Measurements from ENCODE around the gene FBXO31. TPM values are rescaled to one million over a fixed set of nuclear protein-coding genes. Genes with fewer than 3 reads are reported as not detected.
A peak's percentile ranks its signal among the peaks of the same experiment; 100 is the strongest.

The FBXO31 gene
- total and polyA plus RNA-seq, 5 experiments from 2014 or later = 15.4 to 52.7 (median 36.4) TPM

DNA sequence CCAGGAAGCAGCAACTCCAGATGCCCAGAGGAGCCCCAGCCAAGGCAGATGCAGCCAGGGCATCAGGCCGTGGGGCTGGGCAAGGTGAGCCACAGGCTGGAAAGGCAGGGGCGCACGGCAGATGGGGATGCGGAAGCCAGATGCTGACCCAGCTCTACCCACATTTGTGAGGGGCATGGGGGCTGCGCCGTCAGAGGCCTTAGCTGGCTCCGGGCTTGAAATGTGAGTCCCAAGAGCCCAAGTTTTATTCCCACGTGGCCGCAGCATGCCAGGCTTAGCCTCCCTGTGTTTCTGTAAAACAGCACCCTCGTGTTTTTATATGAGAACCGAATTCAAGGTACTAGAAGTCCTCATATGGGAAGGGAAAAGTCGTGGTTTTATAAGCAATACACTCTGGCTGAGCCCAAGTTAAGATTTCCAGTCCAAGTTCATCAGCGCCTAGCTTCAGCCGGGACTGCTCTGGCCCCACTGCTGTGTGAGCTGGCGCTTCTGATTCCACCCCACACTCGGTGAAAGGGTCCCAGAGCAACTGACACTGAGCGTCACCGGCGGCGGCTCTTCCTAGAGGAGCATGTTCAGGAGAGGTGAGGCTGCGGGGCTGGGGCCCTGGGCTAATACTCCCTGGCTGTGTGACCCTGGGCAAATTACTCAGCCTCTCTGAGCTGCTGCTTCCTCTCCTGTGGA lies 59.7 kb downstream of the FBXO31 start:
- Mint-ChIP-seq H3K36me3 (peaks cover 0 to under 1% (median 0%) of the 10 kb centered on the region in 3 donors), H3K4me1 (peaks cover 3 to 11% (median 9%) of the 10 kb centered on the region in 4 donors), H3K27ac (peak overlapping the region in 1 of 10 donors; percentile 29), H3K4me3 (no peak overlapping the region), H3K9me3 (no peaks in the 10 kb centered on the region), H3K27me3 (no peaks in the 10 kb centered on the region)
- ATAC-seq (no peak), DNase-seq (no peak)
- POLR2A ChIA-PET = interaction anchor here (1.6 to 2.0 kb wide), 2 partner anchors 12 to 60 kb away, joined by 3 to 9 read pairs; partner anchors contain the start of gene FBXO31

DNA sequence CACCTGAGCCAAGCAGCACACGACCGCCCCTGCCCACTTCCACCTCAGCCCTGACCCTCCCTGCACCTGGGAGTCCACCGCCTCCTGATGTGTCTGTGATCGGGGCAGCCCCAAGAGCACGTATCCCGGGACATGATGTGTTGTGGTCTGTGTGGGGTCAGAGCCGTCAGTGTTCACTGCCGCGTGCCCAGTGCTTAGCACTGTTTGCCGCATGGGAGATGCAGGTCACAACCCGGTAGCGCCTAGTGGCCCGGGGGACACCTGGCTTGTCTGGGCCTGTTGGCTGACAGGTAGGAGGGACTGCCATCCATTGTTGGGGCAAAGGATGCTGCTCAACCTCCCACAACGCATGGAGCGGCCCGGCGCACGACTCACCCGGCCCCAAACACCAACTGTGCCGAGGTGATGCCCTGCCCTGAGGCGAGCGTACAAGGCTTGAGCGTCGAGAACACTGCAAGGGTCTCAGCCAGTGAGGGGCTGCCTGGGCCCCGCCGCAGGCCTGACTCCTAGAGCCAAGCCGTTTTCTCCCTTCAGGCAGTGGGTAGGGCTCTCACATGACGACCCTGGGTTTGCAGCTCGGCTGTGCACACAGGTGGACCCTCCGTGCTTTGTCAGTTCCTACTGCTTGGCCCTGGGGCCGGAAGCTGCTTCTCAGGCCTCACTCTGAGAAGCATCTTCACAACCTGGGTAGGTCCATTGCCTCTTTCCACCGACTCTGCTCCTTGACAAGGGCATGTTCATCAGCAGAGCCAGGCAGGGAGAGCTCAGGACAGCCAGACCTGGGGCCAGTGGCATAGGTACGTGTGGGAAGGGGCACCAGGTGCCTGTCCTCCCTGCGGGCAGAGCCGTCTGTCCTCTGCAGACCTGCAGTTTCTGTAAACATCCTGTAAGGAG lies 60.5 kb downstream of the FBXO31 start:
- H3K27me3 Mint-ChIP-seq = no peaks in the 10 kb centered on the region
- H3K9me3 Mint-ChIP-seq = no peaks in the 10 kb centered on the region
- no peak overlapping the region for H3K27ac Mint-ChIP-seq
- H3K4me3 Mint-ChIP-seq = no peak overlapping the region
- no peak for ATAC-seq
- H3K4me1 Mint-ChIP-seq = peaks cover 7 to 18% (median 17%) of the 10 kb centered on the region in 4 donors
- POLR2A ChIA-PET = interaction anchor here (1.6 kb wide), 1 partner anchor 13 kb away, joined by 3 read pairs; no protein-coding TSS in a partner anchor
- H3K36me3 Mint-ChIP-seq = no peaks in the 10 kb centered on the region
- DNase-seq = no peak

DNA sequence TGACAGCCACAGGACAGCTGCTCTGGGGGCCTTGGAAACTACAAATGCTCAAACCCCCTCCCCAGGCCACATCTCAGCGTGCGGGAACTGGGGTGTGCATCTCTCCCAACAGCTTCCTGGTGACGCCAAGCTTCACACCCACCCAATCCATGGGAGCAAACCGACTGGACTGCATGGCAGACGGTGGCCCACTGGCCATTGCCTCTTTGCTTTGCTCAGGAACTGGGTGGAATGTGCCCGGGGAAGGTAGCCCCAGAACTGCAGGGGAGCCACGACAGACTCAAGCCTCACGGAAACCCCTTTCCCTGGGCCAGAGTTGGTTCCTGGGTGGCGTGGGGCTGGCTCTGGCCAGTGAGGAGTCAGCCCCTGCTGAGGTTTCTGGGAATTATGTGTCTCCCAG lies 61.2 kb downstream of the FBXO31 start:
- H3K27me3 Mint-ChIP-seq = no peaks in the 10 kb centered on the region
- ATAC-seq (no peak), DNase-seq (no peak)
- peaks cover 7 to 26% (median 23%) of the 10 kb centered on the region in 4 donors for H3K4me1 Mint-ChIP-seq
- H3K4me3 Mint-ChIP-seq = no peak overlapping the region
- no peaks in the 10 kb centered on the region for H3K9me3 Mint-ChIP-seq
- H3K36me3 Mint-ChIP-seq = no peaks in the 10 kb centered on the region
- H3K27ac Mint-ChIP-seq = no peak overlapping the region
- POLR2A ChIA-PET = no interaction called here

DNA sequence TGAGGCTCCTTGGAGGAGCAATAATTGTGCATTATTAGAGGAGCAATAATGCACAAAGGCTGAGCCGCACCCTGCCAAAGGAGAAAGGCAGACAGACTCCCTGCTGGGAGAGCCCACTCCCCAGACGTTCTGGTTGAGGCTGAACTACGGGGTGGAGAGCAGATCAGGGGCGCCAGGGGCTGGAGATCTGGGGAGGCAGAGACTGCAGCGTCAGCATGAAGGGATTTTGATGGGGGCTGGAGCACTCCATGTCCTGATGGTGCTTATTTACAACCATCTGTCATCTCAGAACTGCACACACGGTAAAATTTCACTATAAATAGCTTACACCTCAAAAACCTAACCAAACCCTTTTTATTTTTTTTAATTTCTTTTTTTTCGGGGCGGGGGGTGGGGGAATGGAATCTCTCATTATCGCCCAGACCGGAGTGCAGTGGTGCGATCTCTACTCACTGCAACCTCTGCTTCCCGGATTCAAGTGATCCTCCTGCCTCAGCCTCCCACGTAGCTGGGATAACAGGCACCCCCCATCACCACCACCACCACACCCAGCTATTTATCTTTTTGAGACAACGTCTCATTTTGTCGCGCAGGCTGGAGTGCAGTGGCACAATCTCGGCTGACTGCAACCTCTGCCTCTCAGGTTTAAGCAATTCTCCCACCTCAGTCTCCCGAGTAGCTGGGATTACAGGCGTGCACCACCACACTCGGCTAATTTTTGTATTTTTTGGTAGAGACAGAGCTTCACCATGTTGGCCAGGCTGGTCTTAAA lies 62.1 kb downstream of the FBXO31 start:
- Mint-ChIP-seq H3K4me3 (no peak overlapping the region), H3K9me3 (no peaks in the 10 kb centered on the region), H3K27ac (peak overlapping the region in 4 of 10 donors; percentile 33 to 69 (median 42)), H3K27me3 (peaks cover 0 to 3% (median 0%) of the 10 kb centered on the region in 5 donors), H3K36me3 (no peaks in the 10 kb centered on the region), H3K4me1 (peaks cover 8 to 30% (median 27%) of the 10 kb centered on the region in 4 donors)
- DNase-seq = no peak
- POLR2A ChIA-PET = interaction anchor here (0.5 kb wide), 1 partner anchor 76 kb away, joined by 3 read pairs; no protein-coding TSS in a partner anchor
- ATAC-seq = no peak

DNA sequence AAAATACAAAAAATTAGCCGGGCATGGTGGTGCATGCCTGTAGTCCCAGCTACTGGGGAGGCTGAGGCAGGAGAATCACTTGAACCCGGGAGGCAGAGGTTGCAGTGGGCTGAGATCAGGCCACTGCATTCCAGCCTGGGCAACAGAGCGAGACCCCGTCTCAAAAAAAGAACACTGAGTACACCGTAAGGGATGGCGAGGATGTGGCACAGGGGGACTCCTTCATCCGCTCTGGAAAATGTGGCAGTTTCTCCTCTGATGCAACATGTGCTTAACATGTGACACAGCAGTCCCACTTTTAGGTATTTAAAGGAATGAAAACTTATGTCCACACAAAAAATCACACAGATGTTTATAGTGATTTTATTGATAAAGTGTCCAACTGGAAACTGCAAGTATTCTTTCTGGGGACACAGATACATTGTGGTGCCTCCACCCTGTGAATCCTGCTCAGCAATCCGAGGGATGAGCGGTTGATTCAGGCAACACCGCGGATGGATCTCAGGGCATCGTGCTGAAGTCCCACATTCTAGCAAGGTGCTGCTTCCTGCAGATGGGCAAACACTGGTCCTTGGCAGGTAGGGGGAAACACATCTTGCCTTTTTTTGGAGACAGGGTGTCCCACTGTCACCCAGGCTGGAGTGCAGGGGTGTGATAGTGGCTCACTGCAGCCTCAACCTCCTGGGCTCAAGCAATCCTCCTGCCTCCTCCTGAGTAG lies 62.9 kb downstream of the FBXO31 start:
- ATAC-seq = no peak
- Mint-ChIP-seq H3K27ac (peak overlapping the region in 3 of 10 donors; percentile 24 to 69 (median 34)), H3K4me3 (peak overlapping the region in 1 of 10 donors; percentile 24), H3K4me1 (peaks cover 5 to 30% (median 24%) of the 10 kb centered on the region in 4 donors), H3K9me3 (no peaks in the 10 kb centered on the region), H3K36me3 (no peaks in the 10 kb centered on the region), H3K27me3 (peaks cover 0 to 3% (median 0%) of the 10 kb centered on the region in 5 donors)
- no peak for DNase-seq
- POLR2A ChIA-PET = no interaction called here

DNA sequence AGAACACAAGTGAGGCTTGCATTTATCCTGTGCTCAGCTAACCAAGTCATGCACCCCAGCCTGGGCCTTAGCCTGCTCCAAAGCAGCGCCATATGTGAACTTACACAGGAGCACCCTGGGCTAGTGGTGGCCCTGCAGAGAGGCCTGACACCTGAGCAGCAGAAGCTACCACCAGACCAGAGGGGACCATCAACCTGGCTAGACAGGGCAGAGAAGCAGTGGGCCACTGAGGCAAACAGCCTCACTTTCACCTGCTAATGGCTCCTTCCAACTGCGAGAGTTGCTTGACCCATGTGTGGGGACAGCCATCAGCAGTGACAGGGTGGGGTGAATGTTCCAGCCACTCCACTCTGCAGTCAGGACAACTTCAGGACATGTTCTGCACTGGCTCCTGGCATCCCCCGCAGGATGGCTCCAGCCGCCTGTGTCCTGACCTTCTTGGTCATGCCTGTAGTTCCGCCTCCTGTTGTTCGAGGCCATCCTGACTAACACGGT lies 63.5 kb downstream of the FBXO31 start:
- POLR2A ChIA-PET = no interaction called here
- H3K9me3 Mint-ChIP-seq = no peaks in the 10 kb centered on the region

DNA sequence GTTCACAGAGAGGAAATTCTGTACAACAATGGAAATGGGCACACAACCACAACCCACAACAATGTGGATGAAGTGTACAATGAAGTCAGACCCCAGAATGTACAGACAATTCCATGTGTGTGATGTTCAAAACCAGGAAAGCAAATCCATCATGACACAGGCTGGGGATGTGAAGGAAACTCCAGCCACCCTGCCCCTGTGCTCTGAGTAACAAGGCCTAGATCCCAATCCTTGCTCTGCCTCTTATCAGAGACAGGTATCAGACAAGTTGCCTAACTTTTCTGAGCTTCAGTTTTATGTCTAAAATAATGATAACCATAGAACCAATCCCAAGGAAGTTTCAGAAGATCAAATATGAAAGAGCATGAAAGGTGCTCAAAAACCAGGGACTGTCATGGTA lies 64.6 kb downstream of the FBXO31 start:
- DNase-seq (no peak), ATAC-seq (no peak)
- POLR2A ChIA-PET = interaction anchor here (2.6 kb wide), 1 partner anchor 65 kb away, joined by 34 read pairs; the partner anchor contains the start of gene FBXO31
- Mint-ChIP-seq H3K4me1 (peaks cover 5 to 21% (median 18%) of the 10 kb centered on the region in 4 donors), H3K27ac (peak overlapping the region in 5 of 10 donors; percentile 94 to 98 (median 95)), H3K9me3 (no peaks in the 10 kb centered on the region), H3K27me3 (peaks cover 0 to 3% (median 0%) of the 10 kb centered on the region in 5 donors), H3K36me3 (no peaks in the 10 kb centered on the region), H3K4me3 (peak overlapping the region; percentile 93 to 99 (median 97))

More for the DNA sequence above, 63.5 kb downstream of the FBXO31 start:
- no peak for ATAC-seq
- Mint-ChIP-seq H3K36me3 (no peaks in the 10 kb centered on the region), H3K27me3 (peaks cover 0 to 3% (median 0%) of the 10 kb centered on the region in 5 donors), H3K4me3 (no peak overlapping the region), H3K4me1 (peaks cover 5 to 30% (median 23%) of the 10 kb centered on the region in 4 donors), H3K27ac (peak overlapping the region in 1 of 10 donors; percentile 24)
- no peak for DNase-seq

DNA sequence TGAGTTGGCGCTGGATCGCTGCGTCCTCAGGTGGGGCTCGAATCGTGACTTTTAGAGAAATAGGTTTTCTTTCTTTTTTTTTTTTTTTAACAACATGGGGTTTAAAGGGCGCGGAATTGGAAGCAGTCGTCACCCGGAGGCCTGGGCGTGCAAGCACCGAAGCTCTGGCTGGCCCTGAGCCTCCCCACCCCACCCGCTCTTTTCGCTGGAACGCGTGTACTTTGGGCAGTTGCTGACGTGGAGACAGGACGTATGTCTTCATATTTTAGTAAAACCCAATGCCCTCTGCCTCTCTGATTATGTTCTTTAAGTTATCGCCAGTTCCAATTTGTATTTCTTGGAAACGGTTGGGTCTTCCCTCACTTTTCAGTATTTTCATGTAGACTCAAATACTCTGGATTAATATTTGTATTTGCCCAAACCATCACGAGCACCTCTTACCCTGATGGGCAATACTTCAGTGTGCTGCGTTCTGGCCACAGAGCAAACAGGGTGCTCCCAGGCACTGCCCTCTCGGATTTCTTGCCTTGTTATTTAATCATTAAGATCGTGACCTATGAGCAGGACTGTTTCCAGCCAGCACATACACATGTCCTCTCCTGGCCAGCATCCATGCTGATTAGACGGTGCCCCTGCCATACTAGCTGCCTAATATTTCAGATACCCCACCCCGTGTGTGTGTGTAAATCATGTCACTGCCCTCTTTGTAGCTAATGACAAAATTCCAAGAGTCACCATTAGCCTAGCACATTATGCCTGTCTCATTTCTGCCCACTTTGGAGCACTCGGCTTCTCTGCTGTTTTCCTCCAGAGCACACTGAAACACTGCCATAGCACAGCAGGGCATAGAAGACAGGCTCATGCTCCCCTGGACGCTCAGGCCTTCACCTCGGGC lies 65.6 kb downstream of the FBXO31 start:
- peak overlapping the region; percentile 88 to 99 (median 96) for H3K27ac Mint-ChIP-seq
- peak overlapping the region; percentile 93 to 99 (median 97) for H3K4me3 Mint-ChIP-seq
- no peaks in the 10 kb centered on the region for H3K36me3 Mint-ChIP-seq
- peaks cover 0 to 3% (median 0%) of the 10 kb centered on the region in 5 donors for H3K27me3 Mint-ChIP-seq
- no peaks in the 10 kb centered on the region for H3K9me3 Mint-ChIP-seq
- peaks cover 5 to 21% (median 18%) of the 10 kb centered on the region in 4 donors for H3K4me1 Mint-ChIP-seq
- POLR2A ChIA-PET = interaction anchor here (0.7 to 2.6 kb wide), 11 partner anchors 14 to 317 kb away, joined by 3 to 34 read pairs (median 7); partner anchors contain the start of gene FBXO31
- ATAC-seq (peak; percentile 21 to 26), DNase-seq (peak in 1 of 10 donors; percentile 9)

DNA sequence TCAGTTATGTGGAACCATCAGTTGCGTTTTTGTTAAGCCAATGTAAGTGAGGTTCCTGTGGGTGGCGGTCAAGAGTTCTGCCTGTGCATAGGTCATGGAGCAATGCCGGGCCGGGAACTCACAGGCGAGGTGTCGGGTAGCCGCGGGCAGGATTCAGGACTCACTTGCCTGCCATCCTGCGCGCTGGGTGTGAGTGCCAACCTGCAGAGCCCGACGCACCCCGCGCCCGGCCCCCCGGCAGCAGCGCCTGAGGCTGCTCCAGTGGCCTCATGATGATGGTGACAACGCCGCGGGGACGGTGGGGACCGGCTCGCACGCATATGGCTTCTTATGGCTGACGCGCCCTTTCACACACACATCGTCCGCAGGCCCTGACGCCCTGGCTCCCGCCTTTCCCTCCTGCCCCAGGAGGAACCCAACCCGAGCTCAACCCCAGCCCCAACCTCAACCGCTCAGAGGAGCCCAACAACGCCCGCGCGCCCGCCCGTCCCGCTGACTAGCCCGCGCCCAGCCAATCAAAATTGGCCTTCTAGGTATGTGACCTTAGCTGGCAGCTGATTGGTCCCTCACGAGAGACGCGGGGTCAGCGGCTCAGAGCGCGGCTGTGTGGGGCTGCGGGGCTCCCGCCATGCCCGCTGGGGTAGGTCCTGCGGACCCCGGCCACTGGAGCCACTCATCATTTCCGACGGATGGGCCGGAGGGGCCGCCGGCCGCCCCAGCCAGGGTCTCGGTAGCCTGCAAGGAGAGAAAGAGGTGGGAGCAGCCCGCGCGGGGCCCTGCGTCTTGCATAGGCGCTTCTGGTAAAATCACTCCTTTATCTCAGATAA lies 66.4 kb downstream of the FBXO31 start, which contains the start of gene C16orf95:
TSS of gene C16orf95 (minus strand) at position 470 of the 827 bp plus-strand sequence. CDS start at position 320, 150 bp downstream.
- peak within 1 kb of the TSS; percentile 93 to 99 (median 97) for H3K4me3 Mint-ChIP-seq
- peaks cover 0 to 3% (median 0%) of the 10 kb centered on the region in 5 donors for H3K27me3 Mint-ChIP-seq
- H3K9me3 Mint-ChIP-seq = no peaks in the 10 kb centered on the region
- peak; percentile 92 to 93 for ATAC-seq
- peak; percentile 90 to 100 (median 96) for DNase-seq
- peaks cover 5 to 21% (median 18%) of the 10 kb centered on the region in 4 donors for H3K4me1 Mint-ChIP-seq
- POLR2A ChIA-PET = interaction anchor here (0.7 to 2.6 kb wide), 10 partner anchors 15 to 318 kb away, joined by 3 to 34 read pairs (median 8); partner anchors contain the start of gene FBXO31
- no peaks in the 10 kb centered on the region for H3K36me3 Mint-ChIP-seq
- H3K27ac Mint-ChIP-seq = peak within 1 kb of the TSS; percentile 88 to 99 (median 96)
